Activated CD4-positive, alpha-beta T cell treated with anti-CD3 and anti-CD28 coated beads, Interleukin-2, amount 50 U/mL, for 24 hours (primary cell): ENCODE measurements around the gene SLC5A2.
"Not testable (repeated sequence)": the region's sequence is repeated elsewhere in the genome, so short reads cannot be mapped to it uniquely, and the experiment has no call there.

Experiments
- DNase-seq, 2 donors: peaks; one replicate each; pipeline ENCODE4 v3.0.0-alpha.2; 2020; ENCODE audit warnings: low read depth in 1 of 2, low spot score in 1 of 2

The SLC5A2 gene

DNA sequence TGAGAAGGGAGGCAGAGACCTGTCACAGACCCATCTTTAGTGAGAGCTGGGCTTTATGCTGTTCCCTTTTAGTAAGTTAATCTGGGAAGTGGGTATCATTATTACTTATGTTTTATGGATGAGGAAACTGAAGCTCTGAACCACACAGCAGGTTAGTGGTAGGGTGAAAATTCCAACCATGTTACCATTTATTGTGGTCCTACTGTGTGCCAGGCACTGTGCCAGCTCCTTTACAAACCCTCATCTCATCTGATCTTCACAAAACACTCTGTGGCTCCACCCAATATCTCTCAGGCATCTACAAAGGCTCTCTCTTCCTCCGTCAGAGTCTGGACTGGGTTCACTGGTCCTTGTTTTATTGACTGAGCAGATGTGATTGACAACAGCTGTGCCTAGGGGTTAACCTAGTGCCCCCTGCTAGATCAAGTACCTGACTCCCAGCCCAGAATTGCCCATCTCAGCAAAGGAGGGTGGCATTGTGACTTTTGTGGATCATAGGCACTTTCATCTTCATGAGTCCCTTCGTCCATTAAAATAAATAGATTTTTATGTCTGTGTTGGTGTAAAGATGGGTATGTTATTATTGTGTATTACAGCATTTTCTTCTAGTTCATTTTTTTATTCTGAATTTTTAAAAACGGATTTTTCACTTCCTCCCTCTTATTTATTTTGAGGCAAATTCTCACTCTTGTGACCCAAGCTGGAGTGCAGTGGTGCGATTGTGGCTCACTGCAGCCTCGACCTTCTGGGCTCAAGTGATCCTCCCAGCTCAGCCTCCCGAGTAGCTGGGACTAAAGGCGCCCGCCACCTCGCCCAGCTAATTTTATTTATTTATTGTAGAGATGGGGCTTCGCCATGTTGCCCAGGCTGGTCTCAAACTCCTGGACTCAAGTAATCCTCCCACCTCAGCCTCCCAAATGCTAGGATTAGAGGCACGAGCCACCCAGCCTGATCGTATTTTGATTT lies 7.9 kb upstream of the SLC5A2 start:
- no peak for DNase-seq

DNA sequence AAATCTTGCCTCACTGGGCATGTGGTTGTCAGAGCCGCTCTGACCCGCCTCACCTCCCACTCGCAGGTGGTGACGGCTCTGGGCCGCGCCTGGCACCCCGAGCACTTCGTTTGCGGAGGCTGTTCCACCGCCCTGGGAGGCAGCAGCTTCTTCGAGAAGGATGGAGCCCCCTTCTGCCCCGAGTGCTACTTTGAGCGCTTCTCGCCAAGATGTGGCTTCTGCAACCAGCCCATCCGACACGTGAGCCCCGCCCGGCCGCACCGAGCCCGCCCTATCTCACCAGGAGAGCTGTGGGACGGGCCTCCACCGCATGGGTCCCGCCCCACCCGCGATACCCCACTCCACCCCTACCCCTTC lies 7.0 kb upstream of the SLC5A2 start:
- DNase-seq, result no peak

DNA sequence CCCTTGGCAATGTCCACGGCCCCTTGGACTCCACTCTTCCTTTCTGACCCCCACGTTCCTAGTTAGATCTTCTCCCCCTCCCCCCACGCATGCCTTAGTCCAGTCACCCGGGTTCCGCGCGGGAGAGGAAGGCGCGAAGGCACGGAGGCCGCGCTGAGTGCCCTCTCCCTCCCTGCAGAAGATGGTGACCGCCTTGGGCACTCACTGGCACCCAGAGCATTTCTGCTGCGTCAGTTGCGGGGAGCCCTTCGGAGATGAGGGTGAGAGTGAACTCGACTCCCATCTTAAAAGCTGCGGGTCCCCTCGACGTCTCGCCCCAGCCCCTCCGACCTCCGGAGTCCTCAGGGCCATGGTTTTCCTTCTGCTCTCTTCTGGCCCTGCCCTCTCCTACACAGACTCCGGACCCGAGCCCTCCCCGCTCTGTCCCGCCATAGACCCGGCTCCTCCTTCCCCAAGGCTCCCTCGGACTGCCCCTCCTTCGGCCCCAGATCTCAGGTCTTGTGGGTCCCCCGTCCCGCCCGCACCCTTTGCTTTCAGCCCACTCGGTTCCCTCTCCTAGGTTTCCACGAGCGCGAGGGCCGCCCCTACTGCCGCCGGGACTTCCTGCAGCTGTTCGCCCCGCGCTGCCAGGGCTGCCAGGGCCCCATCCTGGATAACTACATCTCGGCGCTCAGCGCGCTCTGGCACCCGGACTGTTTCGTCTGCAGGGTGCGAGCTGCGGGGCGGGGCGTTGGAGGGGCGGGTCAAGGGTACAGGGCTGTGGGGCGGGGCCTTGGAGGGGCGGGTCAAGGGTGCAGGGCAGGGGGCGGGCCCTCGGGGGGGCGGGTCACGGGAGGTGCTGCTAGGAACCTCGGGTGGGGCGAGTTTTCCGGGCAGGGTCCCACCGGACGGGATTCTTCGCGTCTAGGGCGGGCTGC lies 6.4 kb upstream of the SLC5A2 start:
- DNase-seq, result peak; percentile 71 to 80

DNA sequence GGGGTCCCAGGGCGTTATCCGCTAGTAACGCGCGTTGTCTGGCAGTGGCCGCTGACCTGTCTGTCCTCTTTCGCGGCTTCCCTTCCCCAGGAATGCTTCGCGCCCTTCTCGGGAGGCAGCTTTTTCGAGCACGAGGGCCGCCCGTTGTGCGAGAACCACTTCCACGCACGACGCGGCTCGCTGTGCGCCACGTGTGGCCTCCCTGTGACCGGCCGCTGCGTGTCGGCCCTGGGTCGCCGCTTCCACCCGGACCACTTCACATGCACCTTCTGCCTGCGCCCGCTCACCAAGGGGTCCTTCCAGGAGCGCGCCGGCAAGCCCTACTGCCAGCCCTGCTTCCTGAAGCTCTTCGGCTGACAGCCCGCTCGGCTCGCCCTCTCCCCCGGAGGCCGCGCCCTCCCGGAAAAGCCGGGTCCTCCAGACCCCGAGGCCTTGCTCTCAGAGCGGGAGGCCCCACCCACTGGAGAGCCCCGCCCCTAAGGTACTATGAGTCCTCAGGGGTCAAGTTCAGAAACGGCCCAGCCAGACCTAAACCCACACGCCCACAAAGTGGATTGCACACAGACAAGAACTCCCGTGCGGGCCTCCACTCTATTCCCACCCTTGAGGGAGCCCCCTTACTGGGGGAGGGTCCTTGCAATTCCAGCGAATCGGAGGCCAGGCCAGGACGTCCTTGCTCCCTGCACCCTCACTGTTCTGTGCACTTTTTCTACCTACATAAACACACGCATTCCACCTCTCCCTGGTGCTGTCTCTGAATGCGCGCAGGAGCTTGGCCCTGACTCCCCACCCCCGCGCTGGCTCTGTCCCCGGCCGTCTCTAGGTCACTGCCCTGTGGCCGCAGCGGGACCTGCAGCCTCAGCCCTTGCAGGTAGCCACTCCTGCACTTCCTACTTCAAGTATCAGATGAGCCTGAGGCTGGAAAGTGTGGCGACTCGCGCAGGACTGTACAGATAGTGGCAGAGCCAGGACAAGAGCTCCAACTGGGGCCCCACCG lies 5.4 kb upstream of the SLC5A2 start:
- DNase-seq, result no peak

- no peak for DNase-seq
Measured at GRCh38 chr16:31478956-31479355, 4.0 kb upstream of the SLC5A2 start.

DNA sequence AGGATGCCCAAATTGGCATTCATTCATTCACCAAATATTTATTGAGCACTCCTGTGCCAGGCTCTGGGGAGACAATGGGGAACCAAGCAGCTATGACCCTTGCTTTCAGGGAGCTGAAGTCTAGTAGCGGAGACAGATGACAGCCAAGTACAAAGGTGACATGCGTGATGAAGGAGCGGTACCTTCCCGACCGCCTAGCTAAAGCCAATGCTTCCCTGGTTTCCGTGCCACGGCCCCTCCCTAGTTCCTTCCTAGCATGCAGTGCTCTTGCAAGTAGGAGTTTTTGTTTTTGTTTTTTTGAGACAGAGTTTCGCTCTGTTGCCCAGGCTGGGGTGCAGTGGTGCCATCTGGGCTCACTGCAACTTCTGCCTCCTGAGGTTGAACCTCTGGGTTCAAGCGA lies 3.2 kb upstream of the SLC5A2 start:
- no peak for DNase-seq

- no peak for DNase-seq
Measured at GRCh38 chr16:31480851-31481536, 1.9 kb upstream of the SLC5A2 start.

DNA sequence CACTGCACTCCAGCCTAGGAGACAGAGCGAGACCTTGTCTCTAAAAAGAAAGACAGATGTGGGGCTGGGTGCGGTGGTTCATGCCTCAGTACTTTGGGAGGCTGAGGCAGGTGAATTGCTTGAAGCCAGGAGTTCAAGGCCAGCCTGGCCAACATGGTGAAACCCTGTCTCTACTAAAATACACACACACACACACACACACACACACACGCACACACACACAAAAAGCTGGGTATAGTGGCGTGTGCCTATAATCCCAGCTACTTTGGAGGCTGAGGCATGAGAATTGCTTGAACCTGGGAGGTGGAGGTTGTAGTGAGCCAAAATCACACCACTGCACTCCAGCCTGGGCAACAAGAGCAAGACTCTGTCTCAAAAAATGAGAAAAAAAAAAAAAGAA lies 1.1 kb downstream of the SLC5A2 start:
- not testable (repeated sequence) for DNase-seq

DNA sequence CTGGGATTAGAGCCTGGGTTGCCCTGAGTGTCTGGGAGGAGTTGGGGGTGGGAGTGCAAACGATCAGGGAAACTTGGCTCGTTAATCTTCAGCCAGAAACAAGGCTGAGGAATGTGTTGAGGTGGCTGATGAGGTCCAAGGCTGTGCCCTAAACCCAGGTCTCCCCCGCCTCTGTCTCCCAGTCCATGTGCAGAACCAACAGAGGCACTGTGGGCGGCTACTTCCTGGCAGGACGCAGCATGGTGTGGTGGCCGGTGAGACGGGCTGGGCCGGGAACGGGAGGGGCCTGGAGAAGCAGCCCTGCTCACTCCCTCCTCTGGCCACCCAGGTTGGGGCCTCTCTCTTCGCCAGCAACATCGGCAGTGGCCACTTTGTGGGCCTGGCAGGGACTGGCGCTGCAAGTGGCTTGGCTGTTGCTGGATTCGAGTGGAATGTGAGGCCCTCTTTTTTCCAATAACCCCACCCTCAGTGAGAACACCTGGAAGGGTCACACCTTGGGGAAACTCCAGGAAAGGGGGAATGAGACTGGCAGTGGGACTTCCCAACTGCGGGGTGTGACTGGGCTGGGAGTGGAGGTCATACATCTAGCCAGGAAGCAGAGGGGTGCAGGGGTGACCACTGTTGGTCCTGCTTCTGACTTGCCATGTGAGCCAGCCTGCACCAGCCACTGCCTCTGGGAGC lies 1.7 kb downstream of the SLC5A2 start:
- no peak for DNase-seq

DNA sequence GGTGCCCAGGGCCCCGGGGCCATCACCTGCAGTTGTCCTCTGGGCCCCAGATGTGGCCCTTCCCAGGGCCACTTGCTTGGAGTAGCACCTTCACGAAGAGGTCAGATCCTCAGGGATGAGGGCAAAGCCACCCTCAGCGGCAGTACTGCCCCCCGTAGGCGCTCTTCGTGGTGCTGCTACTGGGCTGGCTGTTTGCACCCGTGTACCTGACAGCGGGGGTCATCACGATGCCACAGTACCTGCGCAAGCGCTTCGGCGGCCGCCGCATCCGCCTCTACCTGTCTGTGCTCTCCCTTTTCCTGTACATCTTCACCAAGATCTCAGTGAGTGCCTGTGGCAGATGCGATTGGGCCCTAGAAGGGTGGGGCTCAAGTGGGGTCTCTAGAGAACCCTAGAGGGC lies 2.6 kb downstream of the SLC5A2 start:
- DNase-seq, result no peak

DNA sequence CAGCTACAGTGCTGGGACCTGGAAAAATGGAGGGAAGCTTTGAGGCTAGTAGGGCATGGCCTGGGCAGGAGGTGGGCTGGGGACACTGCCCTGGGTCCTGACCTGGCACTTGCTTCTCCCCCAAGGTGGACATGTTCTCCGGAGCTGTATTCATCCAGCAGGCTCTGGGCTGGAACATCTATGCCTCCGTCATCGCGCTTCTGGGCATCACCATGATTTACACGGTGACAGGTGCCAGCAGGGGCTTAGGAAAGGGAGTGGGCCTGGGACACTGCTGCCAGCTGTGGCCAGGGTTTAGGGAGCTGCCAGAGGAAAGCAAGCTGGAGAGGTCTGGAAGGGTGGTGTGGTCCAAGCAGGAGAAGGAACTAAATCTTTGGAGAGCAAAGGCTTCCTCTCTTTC lies 3.1 kb downstream of the SLC5A2 start:
- no peak for DNase-seq

GRCh38 chr16:31487071-31487719 lies 4.3 kb downstream of the SLC5A2 start:
- DNase-seq, result no peak

GRCh38 chr16:31487720-31488467 lies 5.0 kb downstream of the SLC5A2 start:
- DNase-seq, result peak; percentile 28 to 36

DNA sequence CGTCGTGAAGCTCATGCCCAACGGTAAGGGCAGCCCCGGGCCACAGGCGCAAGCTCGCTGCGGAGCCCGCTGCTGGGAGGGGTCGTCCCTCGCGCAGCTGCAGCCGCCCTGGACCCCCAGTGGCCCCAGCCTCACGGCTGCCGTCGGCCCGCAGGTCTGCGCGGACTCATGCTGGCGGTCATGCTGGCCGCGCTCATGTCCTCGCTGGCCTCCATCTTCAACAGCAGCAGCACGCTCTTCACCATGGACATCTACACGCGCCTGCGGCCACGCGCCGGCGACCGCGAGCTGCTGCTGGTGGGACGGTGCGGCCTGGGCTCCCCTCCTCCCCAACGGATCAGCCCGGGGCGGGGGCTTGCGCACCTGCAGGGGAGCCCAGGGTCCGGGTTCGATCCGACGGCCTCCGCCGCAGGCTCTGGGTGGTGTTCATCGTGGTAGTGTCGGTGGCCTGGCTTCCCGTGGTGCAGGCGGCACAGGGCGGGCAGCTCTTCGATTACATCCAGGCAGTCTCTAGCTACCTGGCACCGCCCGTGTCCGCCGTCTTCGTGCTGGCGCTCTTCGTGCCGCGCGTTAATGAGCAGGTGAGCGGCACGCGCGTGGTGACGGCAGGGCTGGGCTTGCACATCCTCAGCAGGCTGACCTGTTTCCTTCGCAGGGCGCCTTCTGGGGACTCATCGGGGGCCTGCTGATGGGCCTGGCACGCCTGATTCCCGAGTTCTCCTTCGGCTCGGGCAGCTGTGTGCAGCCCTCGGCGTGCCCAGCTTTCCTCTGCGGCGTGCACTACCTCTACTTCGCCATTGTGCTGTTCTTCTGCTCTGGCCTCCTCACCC lies 5.8 kb downstream of the SLC5A2 start:
- no peak for DNase-seq

GRCh38 chr16:31489298-31489564 lies 6.3 kb downstream of the SLC5A2 start:
- no peak for DNase-seq

DNA sequence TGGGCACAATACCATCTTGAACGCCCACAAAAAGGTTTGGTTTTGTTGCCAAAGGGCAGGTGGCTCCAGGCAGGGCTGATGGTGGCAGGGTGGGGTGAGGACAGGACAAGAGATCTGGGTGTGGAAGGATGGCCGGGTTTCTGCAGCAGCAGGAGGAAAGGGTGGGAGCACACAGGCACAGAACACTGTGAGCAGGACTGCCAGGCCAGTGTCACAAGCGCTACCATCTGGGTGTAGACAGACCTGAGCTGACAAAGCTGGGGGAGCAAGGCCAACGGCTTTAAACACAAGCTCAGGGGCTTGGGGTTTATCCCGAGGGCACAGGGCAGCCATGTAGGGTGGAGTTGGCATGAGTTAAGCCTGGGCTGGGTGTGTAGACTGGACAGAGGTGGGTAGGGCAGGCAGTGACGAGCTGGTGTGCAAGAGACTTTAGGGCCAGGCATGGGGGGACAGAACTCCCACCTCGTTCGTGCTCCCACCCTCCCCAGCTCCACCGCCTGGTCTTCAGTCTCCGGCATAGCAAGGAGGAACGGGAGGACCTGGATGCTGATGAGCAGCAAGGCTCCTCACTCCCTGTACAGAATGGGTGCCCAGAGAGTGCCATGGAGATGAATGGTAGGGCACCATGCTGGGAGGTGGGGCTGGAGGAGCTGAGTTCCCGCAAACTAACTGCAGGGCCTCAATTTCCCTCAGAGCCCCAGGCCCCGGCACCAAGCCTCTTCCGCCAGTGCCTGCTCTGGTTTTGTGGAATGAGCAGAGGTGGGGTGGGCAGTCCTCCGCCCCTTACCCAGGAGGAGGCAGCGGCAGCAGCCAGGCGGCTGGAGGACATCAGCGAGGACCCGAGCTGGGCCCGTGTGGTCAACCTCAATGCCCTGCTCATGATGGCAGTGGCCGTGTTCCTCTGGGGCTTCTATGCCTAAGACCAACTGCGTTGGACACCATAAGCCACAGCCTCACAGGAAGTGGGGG lies 7.0 kb downstream of the SLC5A2 start:
- no peak for DNase-seq
